Fibroblast of the aortic adventitia (primary cell): ENCODE results near the gene DDRGK1. TPM values are rescaled to one million over a fixed set of nuclear protein-coding genes. Genes with fewer than 3 reads are reported as not detected.

Experiments
- DNase-seq: peaks from one replicate; pipeline ENCODE4 v3.0.0-alpha.2; 2010; ENCODE audit warnings: low read depth
- H3K4me3 ChIP-seq: 2 replicates; pipeline ENCODE4 v1.5.1; 2011; ENCODE audit warnings: low read depth, mild to moderate bottlenecking, control low read depth, low read length, moderate library complexity
- total RNA-seq: library from RNA; depleted of rRNA; stranded (reverse); fragments of >200 nt; gene quantifications from 2 replicates; pipeline ENCODE4 v1.2.3, GENCODE V29; 2012; ENCODE audit warnings: low replicate concordance
- TF ChIP-seq, protein P1 (sequence below): IDR thresholded peaks from 2 replicates; pipeline ENCODE4 v1.5.1; 2011; ENCODE audit warnings: mild to moderate bottlenecking, low read length, control low read depth, inconsistent platforms; ENCODE audit not compliant: insufficient read depth

Gene DDRGK1
- total RNA-seq, 1 donor: 24.9 TPM

DNA sequence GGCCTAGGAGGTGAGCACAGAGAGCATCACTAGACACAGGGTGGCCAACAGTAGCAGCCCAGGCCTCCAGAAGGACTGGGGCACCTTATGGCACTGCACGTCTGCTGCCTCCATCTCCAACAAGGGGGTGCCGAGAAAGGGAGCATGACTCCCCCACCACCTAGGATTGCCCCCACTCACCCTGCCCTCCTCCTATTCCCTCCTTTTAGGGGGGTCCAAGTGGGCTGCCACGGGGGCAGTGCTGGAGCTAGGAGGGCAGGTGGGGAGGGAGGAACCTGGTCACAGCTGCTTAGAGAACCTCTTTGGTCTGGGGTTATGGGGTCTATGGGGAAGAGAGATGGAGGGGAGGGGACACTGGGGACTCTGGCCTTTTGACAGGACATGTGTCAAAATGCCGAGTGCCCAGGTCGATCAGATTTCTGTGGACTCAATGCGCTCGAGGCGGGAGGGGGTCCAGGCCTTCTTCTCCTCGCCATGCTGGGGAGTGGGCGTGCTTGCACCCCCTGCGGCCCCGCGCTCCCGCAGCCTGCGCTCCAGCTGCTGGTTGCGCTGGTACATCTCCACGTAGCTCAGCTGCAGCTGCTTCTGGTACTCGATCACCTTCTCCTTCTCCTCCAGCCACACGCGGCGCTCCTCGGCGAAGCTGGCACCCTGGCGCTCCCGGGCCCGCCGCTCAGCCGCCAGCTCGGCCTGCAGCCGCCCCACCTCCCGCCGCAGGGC is 40.3 kb downstream of the DDRGK1 start:
- no peak overlapping the region for H3K4me3 ChIP-seq
- no peak for DNase-seq
- TF ChIP-seq, protein P1, sequence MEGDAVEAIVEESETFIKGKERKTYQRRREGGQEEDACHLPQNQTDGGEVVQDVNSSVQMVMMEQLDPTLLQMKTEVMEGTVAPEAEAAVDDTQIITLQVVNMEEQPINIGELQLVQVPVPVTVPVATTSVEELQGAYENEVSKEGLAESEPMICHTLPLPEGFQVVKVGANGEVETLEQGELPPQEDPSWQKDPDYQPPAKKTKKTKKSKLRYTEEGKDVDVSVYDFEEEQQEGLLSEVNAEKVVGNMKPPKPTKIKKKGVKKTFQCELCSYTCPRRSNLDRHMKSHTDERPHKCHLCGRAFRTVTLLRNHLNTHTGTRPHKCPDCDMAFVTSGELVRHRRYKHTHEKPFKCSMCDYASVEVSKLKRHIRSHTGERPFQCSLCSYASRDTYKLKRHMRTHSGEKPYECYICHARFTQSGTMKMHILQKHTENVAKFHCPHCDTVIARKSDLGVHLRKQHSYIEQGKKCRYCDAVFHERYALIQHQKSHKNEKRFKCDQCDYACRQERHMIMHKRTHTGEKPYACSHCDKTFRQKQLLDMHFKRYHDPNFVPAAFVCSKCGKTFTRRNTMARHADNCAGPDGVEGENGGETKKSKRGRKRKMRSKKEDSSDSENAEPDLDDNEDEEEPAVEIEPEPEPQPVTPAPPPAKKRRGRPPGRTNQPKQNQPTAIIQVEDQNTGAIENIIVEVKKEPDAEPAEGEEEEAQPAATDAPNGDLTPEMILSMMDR: no peak

DNA sequence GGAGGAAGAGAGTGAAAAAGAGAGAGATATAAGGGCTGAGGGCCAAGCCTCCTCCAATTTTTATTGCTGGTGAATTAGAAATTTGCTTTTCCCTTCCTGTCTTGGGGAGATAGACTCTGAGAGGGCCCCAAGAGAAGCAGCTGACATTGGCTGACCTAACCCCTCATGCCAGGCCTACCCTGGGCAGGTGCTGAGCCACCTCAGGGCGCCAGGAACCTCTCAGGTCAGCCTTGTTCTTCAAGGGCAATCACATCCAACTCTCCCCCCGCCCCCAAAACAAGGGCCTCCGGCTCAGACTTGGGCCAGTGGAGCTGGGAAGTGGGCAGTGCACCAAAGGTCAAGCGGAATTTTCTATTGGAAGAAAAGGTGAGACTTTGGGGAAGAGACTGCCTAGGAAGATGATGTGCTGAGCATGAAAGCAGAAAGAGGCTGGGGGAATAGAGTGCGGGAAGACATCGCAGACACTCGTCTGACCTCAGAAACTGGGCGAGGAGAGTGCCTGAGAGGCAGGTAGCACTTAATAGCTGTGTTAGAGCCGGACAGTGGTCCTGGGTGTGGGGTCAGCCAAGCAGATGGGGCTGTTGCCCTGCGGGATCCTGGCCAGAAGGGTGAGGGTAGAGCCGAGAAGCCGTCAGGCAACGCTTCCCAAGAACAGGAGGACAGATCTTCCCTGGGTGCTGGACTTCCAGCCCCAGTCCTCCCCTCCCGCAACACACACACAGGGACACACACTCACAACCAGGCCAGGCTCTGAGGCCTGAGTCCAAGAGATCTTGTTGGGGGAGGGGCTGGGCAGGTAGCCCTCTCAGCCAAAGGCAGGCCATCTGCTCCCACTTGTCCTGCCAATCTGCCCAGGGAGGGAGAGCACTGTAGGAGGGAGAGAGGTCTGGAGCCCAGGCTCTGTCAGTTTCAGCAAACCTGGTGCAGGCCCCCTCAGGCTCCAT is 41.1 kb downstream of the DDRGK1 start:
- DNase-seq: no peak

DNA sequence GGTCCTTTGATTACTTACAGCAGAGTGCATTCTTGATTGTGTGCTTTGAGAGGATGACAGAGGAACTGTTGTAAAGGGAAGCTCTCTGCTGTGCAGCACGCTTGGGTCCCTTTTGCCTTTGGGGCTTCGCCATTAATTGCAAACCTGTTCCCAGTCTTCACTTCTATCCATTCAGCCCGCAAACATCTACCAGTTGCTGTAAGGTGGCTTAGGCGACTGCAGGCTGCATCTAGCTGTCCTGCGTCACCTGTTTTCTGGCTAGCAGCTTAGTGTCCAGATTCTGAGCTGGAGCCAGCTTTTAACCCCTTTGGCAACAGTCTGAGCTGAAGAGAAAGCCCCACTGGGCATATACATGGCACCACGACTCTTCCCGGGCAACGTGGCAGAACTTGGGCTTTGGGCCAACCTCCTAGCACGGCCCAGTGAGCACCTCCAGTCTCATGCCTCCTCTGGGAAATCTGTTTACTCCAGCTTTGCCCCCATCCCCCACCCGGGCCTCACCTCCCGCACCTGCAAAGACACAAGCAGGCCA is 42.3 kb downstream of the DDRGK1 start:
- no peak overlapping the region for H3K4me3 ChIP-seq
- no peak for DNase-seq
- TF ChIP-seq, protein P1: no peak

More for the DNA sequence above, 41.1 kb downstream of the DDRGK1 start:
- no peak overlapping the region for H3K4me3 ChIP-seq
- TF ChIP-seq, protein P1: no peak

DNA sequence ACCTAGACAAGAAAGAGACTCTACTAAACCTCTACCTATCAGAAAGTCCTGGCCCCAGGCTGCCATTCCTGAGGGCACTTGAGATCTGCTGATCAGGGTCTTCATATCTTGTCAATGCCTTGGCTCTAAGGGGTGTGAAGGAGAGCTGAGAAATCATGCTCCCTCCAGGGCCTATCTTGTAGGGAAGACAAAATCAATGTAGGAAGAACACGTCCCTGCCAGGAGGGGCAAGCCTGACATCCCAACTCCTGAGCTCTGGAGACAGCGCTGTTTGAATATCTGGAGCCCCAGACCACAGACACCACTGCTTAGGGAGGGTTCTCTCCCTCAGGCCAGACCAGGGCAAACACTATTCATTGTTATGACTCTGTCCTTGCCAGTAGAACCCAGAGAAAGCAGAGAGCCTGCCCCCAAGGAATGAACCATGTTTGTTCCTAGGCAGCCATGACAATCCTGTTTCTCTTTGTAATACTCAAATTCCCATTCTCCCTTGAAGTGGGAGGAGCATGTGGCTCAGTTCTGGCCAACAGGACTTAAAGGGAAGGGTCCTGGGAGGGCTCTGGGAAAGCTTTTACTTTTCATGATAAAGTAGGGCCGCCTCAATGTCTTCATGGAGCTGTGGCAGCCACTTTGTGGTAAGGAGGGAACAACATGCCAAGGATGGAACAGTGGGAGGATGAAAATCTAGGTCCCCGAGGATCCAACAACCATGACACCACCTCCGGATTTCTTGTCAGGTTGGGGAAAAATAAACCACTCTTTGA is 43.0 kb downstream of the DDRGK1 start:
- TF ChIP-seq, protein P1: no peak
- no peak for DNase-seq

DNA sequence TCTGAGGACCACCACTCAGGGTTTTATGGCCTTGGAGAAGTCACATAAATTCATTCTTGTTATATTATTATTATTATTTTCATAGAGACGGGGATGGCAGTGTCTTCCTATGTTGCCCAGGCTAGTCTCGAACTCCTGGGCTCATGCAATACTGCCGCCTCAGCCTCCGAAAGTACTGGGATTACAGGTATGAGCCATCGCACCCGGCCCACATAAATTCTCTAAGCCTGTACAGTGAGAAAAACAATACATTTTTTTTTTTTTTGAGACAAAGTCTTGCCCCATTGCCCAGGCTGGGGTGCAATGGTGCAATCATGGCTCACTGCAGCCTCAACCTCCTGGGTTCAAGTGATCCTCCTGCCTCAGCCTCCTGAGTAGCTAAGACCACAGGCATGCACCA is 44.1 kb downstream of the DDRGK1 start:
- no peak for DNase-seq
- TF ChIP-seq, protein P1: no peak
- no peak overlapping the region for H3K4me3 ChIP-seq

More for the DNA sequence above, 43.0 kb downstream of the DDRGK1 start:
- H3K4me3 ChIP-seq: no peak overlapping the region

DNA sequence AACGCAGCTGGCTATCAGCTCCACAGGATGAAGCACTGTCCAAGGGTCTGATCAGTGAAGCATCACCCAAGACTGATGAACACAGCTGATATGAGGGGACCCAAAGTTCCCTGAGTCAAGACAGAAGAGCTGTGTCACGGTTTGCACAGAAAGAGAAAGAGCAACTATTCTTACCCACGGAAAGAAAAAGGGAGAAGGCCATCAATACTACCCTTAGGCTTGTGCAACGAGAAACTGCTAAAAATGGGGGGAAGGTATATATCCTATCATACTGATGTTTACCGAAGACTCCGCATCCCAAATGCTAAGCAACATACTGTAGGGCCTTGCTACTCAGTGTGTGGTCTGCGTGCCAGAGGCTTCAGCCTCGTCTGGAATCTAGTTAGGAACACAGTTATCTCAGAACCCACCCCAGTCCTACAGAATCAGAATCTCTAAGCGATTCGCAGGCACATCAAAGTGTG is 45.5 kb downstream of the DDRGK1 start:
- TF ChIP-seq, protein P1: no peak
- no peak for DNase-seq
- peak overlapping the region; percentile 96 for H3K4me3 ChIP-seq
